HepG2 (cell line): ENCODE results near the gene CIITA. TPM values are rescaled to one million over a fixed set of nuclear protein-coding genes. Genes with fewer than 3 reads are reported as not detected.

ENCODE experiments used
- ASH2L ChIP-seq: fragments of 300-600, 200-600 bp; sonication (generic); IDR thresholded peaks from 2 replicates; pipeline ENCODE4 v1.7.0; 2017; ENCODE audit warnings: low read depth, mild to moderate bottlenecking, moderate library complexity, mixed read lengths, low read length; ENCODE audit not compliant: insufficient read length
- BHLHE40 ChIP-seq: IDR thresholded peaks from 2 replicates; pipeline ENCODE4 v1.6.1; 2011; ENCODE audit warnings: low read length, improper control_type of control experiment
- BORCS8-MEF2B ChIP-seq: sonication (generic); formaldehyde crosslinking; IDR thresholded peaks from 2 replicates; pipeline ENCODE4 v1.8.0; 2022; ENCODE audit warnings: mild to moderate bottlenecking, missing genetic modification reagents
- CCAR2 ChIP-seq: fragments of 200-400 bp; formaldehyde crosslinking; optimal IDR thresholded peaks from 2 replicates; pipeline ENCODE3; 2018; ENCODE audit warnings: low read depth, mild to moderate bottlenecking, low read length, moderate library complexity
- CCDC6 ChIP-seq: sonication (generic); formaldehyde crosslinking; IDR thresholded peaks from 2 replicates; pipeline ENCODE4 v1.8.1; 2022; ENCODE audit warnings: mild to moderate bottlenecking, missing genetic modification reagents, moderate library complexity
- CREB1 ChIP-seq, 2 experiments: fragments of 450-650 bp in 1 of 2; IDR thresholded peaks; 2 replicates each; pipeline ENCODE4 v1.6.1; 2016 to 2017; ENCODE audit warnings: control low read depth in 1 of 2, mild to moderate bottlenecking in 1 of 2, missing compliant biosample characterization in 1 of 2, missing genetic modification characterization in 1 of 2
- KAT8 ChIP-seq: IDR thresholded peaks from 2 replicates; pipeline ENCODE4 v1.6.1; 2016; ENCODE audit warnings: missing genetic modification reagents, missing compliant biosample characterization
- NFKB2 ChIP-seq: sonication (generic); formaldehyde crosslinking; IDR thresholded peaks from 2 replicates; pipeline ENCODE4 v1.4.0; 2020; ENCODE audit warnings: missing genetic modification reagents, borderline replicate concordance
- NFRKB ChIP-seq: fragments of 450-650 bp; IDR thresholded peaks from 2 replicates; pipeline ENCODE4 v1.6.1; 2017
- RBFOX2 ChIP-seq: fragments of 200-400 bp; formaldehyde crosslinking; IDR thresholded peaks from 2 replicates; pipeline ENCODE4 v1.6.1; 2017; ENCODE audit warnings: low read depth, mild to moderate bottlenecking, low read length
- REL ChIP-seq: sonication (generic); formaldehyde crosslinking; conservative IDR thresholded peaks from 2 replicates; pipeline ENCODE4 v1.8.0; 2022; ENCODE audit warnings: mild to moderate bottlenecking, missing genetic modification reagents, moderate library complexity
- SALL2 ChIP-seq: sonication (generic); formaldehyde crosslinking; IDR thresholded peaks from 2 replicates; pipeline ENCODE4 v1.8.1; 2023; ENCODE audit warnings: mild to moderate bottlenecking, missing genetic modification reagents, inconsistent platforms
- SNAI1 ChIP-seq: sonication (generic); formaldehyde crosslinking; IDR thresholded peaks from 2 replicates; pipeline ENCODE4 v1.5.0; 2020; ENCODE audit warnings: mild to moderate bottlenecking, missing genetic modification reagents, borderline replicate concordance
- SP4 ChIP-seq: sonication (generic); formaldehyde crosslinking; IDR thresholded peaks from 2 replicates; pipeline ENCODE4 v1.8.1; 2023; ENCODE audit warnings: mild to moderate bottlenecking, missing genetic modification reagents
- ZEB1 ChIP-seq: IDR thresholded peaks from 2 replicates; pipeline ENCODE4 v1.6.1; 2012; ENCODE audit warnings: mild to moderate bottlenecking, low read depth, inconsistent platforms; ENCODE audit not compliant: insufficient replicate concordance
- ZNF281 ChIP-seq: sonication (generic); formaldehyde crosslinking; IDR thresholded peaks from 2 replicates; pipeline ENCODE4 v1.4.0; 2020; ENCODE audit warnings: missing genetic modification reagents, borderline replicate concordance
- ZNF30 ChIP-seq: sonication (generic); formaldehyde crosslinking; IDR thresholded peaks from 2 replicates; pipeline ENCODE4 v1.5.0; 2020; ENCODE audit warnings: mild to moderate bottlenecking, missing genetic modification reagents
- ZNF350 ChIP-seq: sonication (generic); formaldehyde crosslinking; IDR thresholded peaks from 2 replicates; pipeline ENCODE4 v1.4.0; 2020; ENCODE audit warnings: mild to moderate bottlenecking, low read depth, missing genetic modification reagents, borderline replicate concordance
- ZNF383 ChIP-seq: sonication (generic); formaldehyde crosslinking; IDR thresholded peaks from 2 replicates; pipeline ENCODE4 v1.4.0; 2020; ENCODE audit warnings: missing genetic modification reagents, mild to moderate bottlenecking, borderline replicate concordance
- ZNF883 ChIP-seq: sonication (generic); formaldehyde crosslinking; IDR thresholded peaks from 2 replicates; pipeline ENCODE4 v1.5.1; 2020; ENCODE audit warnings: mild to moderate bottlenecking, missing genetic modification reagents; ENCODE audit errors: not compliant biosample characterization
- ZSCAN21 ChIP-seq: sonication (generic); formaldehyde crosslinking; IDR thresholded peaks from 2 replicates; pipeline ENCODE4 v1.8.0; 2022; ENCODE audit warnings: mild to moderate bottlenecking, missing genetic modification reagents, moderate library complexity, borderline replicate concordance
- polyA plus RNA-seq, 8 experiments: library from polyadenylated mRNA; depleted of rRNA in 3 of 8; stranded (reverse) in 7 of 8; unstranded in 1 of 8; fragments of >200 nt; fragmentation: Illumina TruSeq in 4 of 8; extraction: Trizol in 4 of 8; gene quantifications; 2 replicates each; pipeline versions ENCODE4 v1.2.1 to v1.2.3, GENCODE V29; 2011 to 2016; ENCODE audit warnings: low read depth in 4 of 8, missing spikeins in 1 of 8, mixed read lengths in 1 of 8; ENCODE audit not compliant: insufficient read depth in 1 of 8
- total RNA-seq, 5 experiments: library from RNA; depleted of rRNA; stranded (reverse); fragments of >200 nt; fragmentation: Illumina TruSeq; extraction: Trizol; gene quantifications; 2 replicates each; pipeline ENCODE4 v1.2.3, GENCODE V29; 2016; ENCODE audit warnings: low read depth in 1 of 5

Gene CIITA
- total and polyA plus RNA-seq, 2 of the 13 experiments (the other 11 are each of a cell fraction or from before 2014, with no cell fraction given), result 0.08 to 0.09 TPM

- TF ChIP-seq REL (no peak), ZNF883 (peak; percentile 32), NFKB2 (CRISPR knock-in tag) (peak; percentile 17; the same call in 1 of the 2 replicates), ZEB1 (no peak), NFRKB (no peak), SP4 (CRISPR knock-in tag) (peak; percentile 99), CCAR2 (no peak), SNAI1 (no peak), BHLHE40 (peak; percentile 39; the same call in 1 of the 2 replicates), ZNF350 (CRISPR knock-in tag) (peak; percentile 63; the same call in 1 of the 2 replicates), CREB1 (IDR thresholded peaks at IDR 0.05) (peak; percentile 43; the same call in 1 of the 2 replicates), CREB1 (CRISPR knock-in tag; IDR thresholded peaks at IDR 0.05) (peak; percentile 44; the same call in 1 of the 2 replicates), ZNF281 (CRISPR knock-in tag) (0 out of 2 replicates have a peak, but pooled peaks have one; percentile 12), BORCS8-MEF2B (CRISPR knock-in tag) (0 out of 2 replicates have a peak, but pooled peaks have one; percentile 44), ZNF383 (CRISPR knock-in tag) (0 out of 2 replicates have a peak, but pooled peaks have one; percentile 62), CCDC6 (CRISPR knock-in tag) (no peak), ZSCAN21 (peak; percentile 77; the same call in 1 of the 2 replicates), SALL2 (CRISPR knock-in tag) (0 out of 2 replicates have a peak, but pooled peaks have one; percentile 34), RBFOX2 (peak; percentile 89), KAT8 (peak; percentile 79; the same call in 1 of the 2 replicates), ASH2L (peak; percentile 77), ZNF30 (no peak)
Measured at GRCh38 chr16:10942352-10943063, 65.5 kb downstream of the CIITA start, which contains the start of gene DEXI (continued).
